GM19023 (cell line): Measurements from ENCODE around the gene EPHA2.

Experiments used
- ATAC-seq: cut with Tn5 transposase; IDR thresholded peaks from one replicate; pipeline ENCODE4 v1.9.1; 2021; ENCODE audit warnings: mild to moderate bottlenecking, moderate library complexity; ENCODE audit not compliant: unreplicated experiment

Gene EPHA2

GRCh38 chr1:16184557-16185303, 28.9 kb upstream of the EPHA2 start:
- ATAC-seq = no peak

- no peak for ATAC-seq
These were observed 28.1 kb upstream of the EPHA2 start for GRCh38 chr1:16183765-16184556.

- ATAC-seq = no peak
These were observed 27.3 kb upstream of the EPHA2 start for GRCh38 chr1:16183179-16183578.

GRCh38 chr1:16181887-16182719, 26.2 kb upstream of the EPHA2 start:
- ATAC-seq = no peak

- ATAC-seq = no peak
These were observed 24.5 kb upstream of the EPHA2 start for GRCh38 chr1:16180291-16180824.

GRCh38 chr1:16178596-16179497, 23.0 kb upstream of the EPHA2 start:
- ATAC-seq = no peak

GRCh38 chr1:16177306-16177705, 21.4 kb upstream of the EPHA2 start:
- ATAC-seq = no peak

GRCh38 chr1:16176653-16177052, 20.8 kb upstream of the EPHA2 start:
- no peak for ATAC-seq

GRCh38 chr1:16175610-16176553, 20.0 kb upstream of the EPHA2 start:
- ATAC-seq = no peak

- no peak for ATAC-seq
These were observed 19.2 kb upstream of the EPHA2 start for GRCh38 chr1:16174886-16175598.

- no peak for ATAC-seq
These were observed 18.5 kb upstream of the EPHA2 start for GRCh38 chr1:16174261-16174868.

GRCh38 chr1:16173447-16174260, 17.8 kb upstream of the EPHA2 start:
- no peak for ATAC-seq

- no peak for ATAC-seq
These were observed 17.1 kb upstream of the EPHA2 start for GRCh38 chr1:16172964-16173446.

- ATAC-seq = no peak
These were observed 16.5 kb upstream of the EPHA2 start for GRCh38 chr1:16172218-16172830.

GRCh38 chr1:16171314-16172151, 15.7 kb upstream of the EPHA2 start:
- no peak for ATAC-seq

GRCh38 chr1:16170283-16170673, 14.4 kb upstream of the EPHA2 start:
- no peak for ATAC-seq
